Calu3 (cell line): ENCODE measurements around the gene FAM135A. TPM values are rescaled to one million over a fixed set of nuclear protein-coding genes. Genes with fewer than 3 reads are reported as not detected.
"Not testable (repeated sequence)": the region's sequence is repeated elsewhere in the genome, so short reads cannot be mapped to it uniquely, and the experiment has no call there.

ENCODE experiments used
- BruUV-seq: library from RNA; stranded (reverse); fragments of 400-500 nt; replicated peaks from 2 replicates; lab custom pipeline; 2021; lab: Mats Ljungman, UMichigan
- CTCF ChIA-PET: fragments of 300-600 bp; sonication (Branson Sonifier 250); formaldehyde crosslinking; loops from one replicate; lab custom pipeline; 2022; ENCODE audit warnings: antibody characterized with exemption; lab: Charles Lee
- DNase-seq: peaks from one replicate; pipeline ENCODE4 v3.0.0; 2022
- H3K27ac Mint-ChIP-seq: one replicate; pipeline ENCODE4 v1.8.0; 2022; ENCODE audit warnings: mixed read lengths; ENCODE audit not compliant: unreplicated experiment
- H3K27me3 Mint-ChIP-seq: one replicate; pipeline ENCODE4 v1.8.0; 2022; ENCODE audit warnings: mixed read lengths; ENCODE audit not compliant: unreplicated experiment
- H3K36me3 Mint-ChIP-seq: one replicate; pipeline ENCODE4 v1.8.0; 2022; ENCODE audit warnings: mild to moderate bottlenecking, moderate library complexity, mixed read lengths; ENCODE audit not compliant: insufficient read depth, unreplicated experiment
- H3K4me1 Mint-ChIP-seq: one replicate; pipeline ENCODE4 v1.8.0; 2022; ENCODE audit warnings: mild to moderate bottlenecking, low read depth, mixed read lengths; ENCODE audit not compliant: unreplicated experiment
- H3K4me3 Mint-ChIP-seq: one replicate; pipeline ENCODE4 v1.8.0; 2022; ENCODE audit warnings: mild to moderate bottlenecking, low read depth, moderate library complexity, mixed read lengths; ENCODE audit not compliant: unreplicated experiment
- H3K9me3 Mint-ChIP-seq: one replicate; pipeline ENCODE4 v1.8.0; 2022; ENCODE audit warnings: low read depth, mixed read lengths; ENCODE audit not compliant: unreplicated experiment
- CTCF ChIP-seq: fragments of 200-600 bp; IDR thresholded peaks from one replicate; pipeline ENCODE4 v1.8.0; 2022; ENCODE audit warnings: antibody characterized with exemption; ENCODE audit not compliant: unreplicated experiment
- intact Hi-C: fragments of 100-400 bp; cut with micrococcal nuclease; formaldehyde crosslinking; loops from one replicate; pipeline ENCODE4 v1.10.0; 2022; ENCODE audit not compliant: unreplicated experiment
- total RNA-seq: library from RNA; stranded (reverse); gene quantifications from 2 replicates; pipeline ENCODE4 v1.2.3, GENCODE V29; 2022

The FAM135A gene
- total RNA-seq, 1 experiment from 2014 or later, result 89.2 TPM

- CTCF ChIA-PET, result no interaction called here
- TF ChIP-seq CTCF, result no peak
- no TSS peak for BruUV-seq
- intact Hi-C loops, result no loop called here
- no peaks in the 10 kb centered on the region for H3K9me3 Mint-ChIP-seq
- H3K4me3 Mint-ChIP-seq, result no peak overlapping the region
- H3K4me1 Mint-ChIP-seq, result no peaks in the 10 kb centered on the region
- H3K36me3 Mint-ChIP-seq, result no peaks in the 10 kb centered on the region
- no peak for DNase-seq
- H3K27ac Mint-ChIP-seq, result no peak overlapping the region
- no peaks in the 10 kb centered on the region for H3K27me3 Mint-ChIP-seq
These were observed 187.7 kb downstream of the FAM135A start for GRCh38 chr6:70601014-70601413.

DNA sequence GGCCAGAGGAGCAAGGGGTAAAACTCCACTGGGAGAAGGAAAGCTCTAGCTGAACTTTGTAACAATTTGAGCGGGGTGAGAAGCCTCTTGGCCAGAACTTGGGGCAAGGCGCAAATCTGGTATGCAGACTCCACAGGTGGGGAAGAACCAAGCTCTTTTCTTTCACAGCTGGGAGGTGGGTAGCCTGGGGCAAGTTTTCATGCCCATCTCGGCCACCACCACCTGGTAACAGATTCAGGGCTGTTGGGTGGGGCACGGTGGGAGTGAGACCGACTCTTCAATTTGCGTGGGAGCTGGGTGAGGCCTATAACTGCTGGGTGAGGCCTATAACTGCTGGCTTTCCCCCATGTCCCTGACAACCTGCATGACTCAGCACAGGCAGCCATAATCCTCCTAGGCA, 190.9 kb downstream of the FAM135A start:
- H3K9me3 Mint-ChIP-seq, result no peaks in the 10 kb centered on the region
- H3K36me3 Mint-ChIP-seq, result no peaks in the 10 kb centered on the region
- H3K4me3 Mint-ChIP-seq, result no peak overlapping the region
- TF ChIP-seq CTCF, result no peak
- no peak overlapping the region for H3K27ac Mint-ChIP-seq
- no peak for DNase-seq
- no peaks in the 10 kb centered on the region for H3K4me1 Mint-ChIP-seq
- CTCF ChIA-PET, result no interaction called here
- H3K27me3 Mint-ChIP-seq, result peaks cover 16% of the 10 kb centered on the region
- intact Hi-C loops, result no loop called here
- no TSS peak for BruUV-seq

- H3K4me3 Mint-ChIP-seq, H3K36me3 Mint-ChIP-seq, H3K9me3 Mint-ChIP-seq, DNase-seq, BruUV-seq, H3K27ac Mint-ChIP-seq, intact Hi-C loops, H3K4me1 Mint-ChIP-seq, CTCF ChIA-PET: not testable (repeated sequence)
- peaks cover 45% of the 10 kb centered on the region for H3K27me3 Mint-ChIP-seq
These were observed 194.1 kb downstream of the FAM135A start for GRCh38 chr6:70607371-70607770.

- H3K4me1 Mint-ChIP-seq, CTCF ChIA-PET, BruUV-seq, H3K36me3 Mint-ChIP-seq, H3K4me3 Mint-ChIP-seq, DNase-seq, intact Hi-C loops, H3K9me3 Mint-ChIP-seq, H3K27ac Mint-ChIP-seq: not testable (repeated sequence)
- peaks cover 45% of the 10 kb centered on the region for H3K27me3 Mint-ChIP-seq
These were observed 195.9 kb downstream of the FAM135A start for GRCh38 chr6:70609181-70609580.

Other genes with a start within 250 kb of the FAM135A start
- not detected in 2 replicates for gene COL9A1, start 110.4 kb upstream of the FAM135A start, total RNA-seq
- gene SDHAF4, start 153.4 kb downstream of the FAM135A start, total RNA-seq, result 13.3 and 21.0 TPM in 2 replicates